Lung (tissue), 12 donors: Measurements from ENCODE around the gene KCP. TPM values are rescaled to one million over a fixed set of nuclear protein-coding genes. Genes with fewer than 3 reads are reported as not detected.

Experiments used
- ATAC-seq: fragments of 200-7000 bp; cut with Tn5 transposase; one replicate; pipeline ENCODE4 v1.9.1; 2020; ENCODE audit warnings: moderate number of reproducible peaks; ENCODE audit not compliant: insufficient read depth, low FRiP score
- DNase-seq, 3 donors: peaks; one replicate each; pipeline ENCODE4 v3.0.0-alpha.2; 2013 to 2017
- H3K27ac ChIP-seq, 2 donors: one replicate each; pipeline ENCODE4 v1.5.1; 2013; ENCODE audit warnings: mild to moderate bottlenecking in 2 of 2, moderate library complexity in 2 of 2, control low read depth in 1 of 2, inconsistent platforms in 1 of 2, low read depth in 1 of 2, low read length in 1 of 2
- H3K27me3 ChIP-seq, 3 donors: one replicate each; pipeline ENCODE4 v1.5.1; 2013; ENCODE audit warnings: low read length in 2 of 3; ENCODE audit not compliant: control insufficient read depth in 3 of 3, insufficient read depth in 3 of 3
- H3K36me3 ChIP-seq, 4 donors: one replicate each; pipeline ENCODE4 v1.5.1; 2013; ENCODE audit warnings: low read length in 4 of 4, mild to moderate bottlenecking in 1 of 4, moderate library complexity in 1 of 4; ENCODE audit not compliant: control insufficient read depth in 4 of 4, insufficient read depth in 4 of 4
- H3K4me1 ChIP-seq, 5 donors: one replicate each; pipeline ENCODE4 v1.5.1; 2013; ENCODE audit warnings: low read length in 5 of 5, mild to moderate bottlenecking in 2 of 5, moderate library complexity in 1 of 5; ENCODE audit not compliant: control insufficient read depth in 5 of 5, insufficient read depth in 5 of 5
- H3K4me3 ChIP-seq: one replicate; pipeline ENCODE4 v1.5.1; 2013; ENCODE audit warnings: mild to moderate bottlenecking, control low read depth, moderate library complexity
- H3K9ac ChIP-seq, 2 donors: one replicate each; pipeline ENCODE4 v1.5.1; 2013; ENCODE audit warnings: low read length in 2 of 2, control low read depth in 1 of 2; ENCODE audit not compliant: insufficient read depth in 1 of 2
- H3K9me3 ChIP-seq, 4 donors: one replicate each; pipeline ENCODE4 v1.5.1; 2013; ENCODE audit warnings: low read length in 3 of 4, mild to moderate bottlenecking in 1 of 4, moderate library complexity in 1 of 4; ENCODE audit not compliant: control insufficient read depth in 4 of 4, insufficient read depth in 3 of 4
- CTCF ChIP-seq: IDR thresholded peaks from 2 replicates; pipeline ENCODE4 v1.5.1; 2012; ENCODE audit warnings: mild to moderate bottlenecking; ENCODE audit errors: control extremely low read depth, extremely low read depth
- WGBS, 2 donors: extraction: QIAGEN DNeasy Blood & Tissue Kit; methylation state at CpG; one replicate each; pipeline ENCODE4 v1.1.7; 2013; 5-methylcytosine and 5-hydroxymethylcytosine counted together
- polyA plus RNA-seq, 2 donors: library from polyadenylated mRNA; stranded (reverse); fragments of 200-250 nt; gene quantifications; one replicate each; pipeline ENCODE4 v1.2.1, GENCODE V29; 2013
- total RNA-seq, 2 donors: library from RNA; depleted of rRNA in 1 of 2; stranded (reverse); fragments of >200 nt in 1 of 2; gene quantifications; one replicate each; pipeline ENCODE4 v1.2.1, GENCODE V29; 2014 to 2021
- donor health status: control.
- donor health status: control.
- donor health status: Bipolar disorder and iron deficiency.
- donor health status: healthy.
- donor health status: DM: yes; HTN: yes; CAD: no.

The KCP gene
- total and polyA plus RNA-seq, 4 donors = 0.22 to 3.9 (median 0.56) TPM

GRCh38 chr7:128876978-128877755, 33.3 kb downstream of the KCP start:
- ATAC-seq (no peak), DNase-seq (no peak)
- Histone ChIP-seq H3K9me3 (no peaks in the 10 kb centered on the region), H3K9ac (no peak overlapping the region), H3K27ac (no peak overlapping the region), H3K36me3 (no peaks in the 10 kb centered on the region), H3K27me3 (no peaks in the 10 kb centered on the region), H3K4me3 (no peak overlapping the region), H3K4me1 (no peaks in the 10 kb centered on the region)
- TF ChIP-seq CTCF = no peak
- WGBS, 2 donors = 93 to 95% methylated on average over 32 of the region's 32 CpGs

- Histone ChIP-seq H3K9me3 (no peaks in the 10 kb centered on the region), H3K9ac (no peak overlapping the region), H3K36me3 (no peaks in the 10 kb centered on the region), H3K27me3 (no peaks in the 10 kb centered on the region), H3K27ac (no peak overlapping the region), H3K4me3 (no peak overlapping the region), H3K4me1 (no peaks in the 10 kb centered on the region)
- no peak for ATAC-seq
- 83 to 91% methylated on average over 4 to 5 of the region's 5 CpGs for WGBS, 2 donors
- no peak for TF ChIP-seq CTCF
- DNase-seq = no peak
Observed at GRCh38 chr7:128876586-128876977, 33.9 kb downstream of the KCP start.

GRCh38 chr7:128876127-128876526, 34.4 kb downstream of the KCP start:
- no peak for ATAC-seq
- no peaks in the 10 kb centered on the region for H3K36me3 ChIP-seq
- no peaks in the 10 kb centered on the region for H3K27me3 ChIP-seq
- DNase-seq = no peak
- no peak overlapping the region for H3K27ac ChIP-seq
- H3K9me3 ChIP-seq = no peaks in the 10 kb centered on the region
- WGBS, 2 donors = 72 to 82% methylated on average over 3 of the region's 3 CpGs
- no peaks in the 10 kb centered on the region for H3K4me1 ChIP-seq
- no peak for TF ChIP-seq CTCF
- H3K4me3 ChIP-seq = no peak overlapping the region
- H3K9ac ChIP-seq = no peak overlapping the region
